Upper lobe of left lung (tissue), 6 donors: ENCODE measurements around the gene GINS2. TPM values are rescaled to one million over a fixed set of nuclear protein-coding genes. Genes with fewer than 3 reads are reported as not detected.
A peak's percentile ranks its signal among the peaks of the same experiment; 100 is the strongest.

Experiments used
- ATAC-seq, 2 donors: fragments of 200-7000 bp; cut with Tn5 transposase; one replicate each; pipeline ENCODE4 v1.9.1; 2022; ENCODE audit warnings: mild to moderate bottlenecking in 2 of 2, moderate library complexity in 2 of 2; ENCODE audit not compliant: low FRiP score in 2 of 2
- DNase-seq, 2 donors: peaks; one replicate each; pipeline ENCODE4 v3.0.0-alpha.2; 2019 to 2020
- H3K27ac ChIP-seq, 4 donors: fragments of 200-600 bp; sonication (generic); one replicate each; pipeline ENCODE4 v1.5.1; 2016 to 2019
- H3K27me3 ChIP-seq, 4 donors: fragments of 200-600 bp; sonication (generic); one replicate each; pipeline ENCODE4 v1.5.1; 2017 to 2019
- H3K36me3 ChIP-seq, 4 donors: fragments of 200-600 bp; sonication (generic); one replicate each; pipeline ENCODE4 v1.5.1; 2016 to 2019
- H3K4me1 ChIP-seq, 4 donors: fragments of 200-600 bp; sonication (generic); one replicate each; pipeline ENCODE4 v1.5.1; 2018 to 2019
- H3K4me3 ChIP-seq, 4 donors: fragments of 200-600 bp; sonication (generic); one replicate each; pipeline ENCODE4 v1.5.1; 2017 to 2019; ENCODE audit warnings: mild to moderate bottlenecking in 2 of 4, moderate library complexity in 1 of 4
- H3K9me3 ChIP-seq, 4 donors: fragments of 200-600 bp; sonication (generic); one replicate each; pipeline ENCODE4 v1.5.1; 2018 to 2019
- EP300 ChIP-seq, 4 donors: sonication (generic); formaldehyde crosslinking; IDR thresholded peaks; one replicate each; pipeline ENCODE4 v1.5.1; 2017; ENCODE audit warnings: antibody characterized with exemption in 4 of 4, control low read depth in 2 of 4
- POLR2A ChIP-seq, 4 donors: fragments of 450-650 bp; IDR thresholded peaks; one replicate each; pipeline ENCODE4 v1.5.1; 2016 to 2017; ENCODE audit warnings: antibody characterized with exemption in 4 of 4, mild to moderate bottlenecking in 2 of 4
- POLR2AphosphoS5 ChIP-seq, 2 donors: sonication (generic); formaldehyde crosslinking; IDR thresholded peaks; one replicate each; pipeline ENCODE4 v1.5.1; 2017; ENCODE audit warnings: antibody characterized with exemption in 2 of 2
- WGBS, 2 donors: methylation state at CpG; one replicate each; pipeline ENCODE4 v1.1.5; 2017 to 2018; 5-methylcytosine and 5-hydroxymethylcytosine counted together
- total RNA-seq, 6 donors: library from RNA; depleted of rRNA in 4 of 6; stranded (reverse); fragments of >200 nt in 4 of 6; gene quantifications; one replicate each; pipeline versions ENCODE4 v1.1.0 to v1.2.1, GENCODE V29; 2016 to 2021
- TF ChIP-seq, protein P1 (sequence below), 6 experiments: fragments of 450-650 bp in 4 of 6; fragments of 200-600 bp in 2 of 6; sonication (generic) in 2 of 6; IDR thresholded peaks; one replicate each; pipeline ENCODE4 v1.5.1; 2016 to 2019; ENCODE audit warnings: antibody characterized with exemption in 6 of 6
- donor health status: DM: no; HTN: no; CAD: no; lungs with moderate emphysema.
- donor health status: DM: no; HTN: yes; CAD: no; lungs with severe emphysema.

The GINS2 gene
- total RNA-seq, 6 donors from 2014 or later = 0.39 to 0.91 (median 0.75) TPM; not detected in 2

DNA sequence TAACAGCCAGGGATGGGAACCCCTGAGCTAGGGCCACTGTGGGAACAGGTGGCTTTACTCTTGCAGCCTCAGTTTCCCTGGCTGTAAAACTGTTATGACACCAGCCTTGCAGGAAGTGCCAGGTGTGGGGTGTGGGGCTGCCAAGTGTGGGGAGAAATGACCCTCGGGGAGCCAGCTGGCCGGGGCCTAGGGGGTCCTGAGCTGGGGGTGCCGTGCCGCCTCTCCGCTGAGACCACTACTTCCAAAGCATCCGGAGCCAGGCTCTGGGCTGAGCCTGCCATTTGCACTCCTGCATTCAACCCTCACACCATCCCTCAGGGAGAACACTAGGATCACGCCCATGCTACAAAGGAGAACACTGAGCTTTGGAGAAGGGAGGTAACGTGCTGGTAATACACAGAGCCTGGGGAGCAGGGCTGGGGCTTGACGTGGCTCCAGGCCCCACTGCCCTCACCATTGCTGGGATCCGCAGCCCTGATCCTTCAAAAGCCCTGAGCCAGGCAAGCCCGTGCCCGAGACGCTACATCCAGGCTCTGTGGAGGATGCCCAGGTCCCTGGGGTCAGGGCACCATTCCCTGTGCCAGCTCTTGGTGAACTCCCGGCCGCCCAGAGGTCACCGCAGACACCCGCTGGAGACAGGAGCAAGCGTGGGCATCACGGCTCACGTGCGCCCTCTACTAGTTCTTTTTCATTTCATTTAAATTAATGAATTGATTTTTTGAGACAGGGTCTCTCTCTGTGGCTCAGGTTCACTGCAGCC is 28.8 kb upstream of the GINS2 start:
- WGBS, 2 donors = 15 to 38% methylated on average over 14 to 19 of the region's 21 CpGs
- TF ChIP-seq POLR2A (IDR thresholded peaks at IDR 0.05) = no peak
- TF ChIP-seq POLR2AphosphoS5 (IDR thresholded peaks at IDR 0.05) = no peak
- TF ChIP-seq EP300 (IDR thresholded peaks at IDR 0.05) = no peak
- TF ChIP-seq, protein P1, sequence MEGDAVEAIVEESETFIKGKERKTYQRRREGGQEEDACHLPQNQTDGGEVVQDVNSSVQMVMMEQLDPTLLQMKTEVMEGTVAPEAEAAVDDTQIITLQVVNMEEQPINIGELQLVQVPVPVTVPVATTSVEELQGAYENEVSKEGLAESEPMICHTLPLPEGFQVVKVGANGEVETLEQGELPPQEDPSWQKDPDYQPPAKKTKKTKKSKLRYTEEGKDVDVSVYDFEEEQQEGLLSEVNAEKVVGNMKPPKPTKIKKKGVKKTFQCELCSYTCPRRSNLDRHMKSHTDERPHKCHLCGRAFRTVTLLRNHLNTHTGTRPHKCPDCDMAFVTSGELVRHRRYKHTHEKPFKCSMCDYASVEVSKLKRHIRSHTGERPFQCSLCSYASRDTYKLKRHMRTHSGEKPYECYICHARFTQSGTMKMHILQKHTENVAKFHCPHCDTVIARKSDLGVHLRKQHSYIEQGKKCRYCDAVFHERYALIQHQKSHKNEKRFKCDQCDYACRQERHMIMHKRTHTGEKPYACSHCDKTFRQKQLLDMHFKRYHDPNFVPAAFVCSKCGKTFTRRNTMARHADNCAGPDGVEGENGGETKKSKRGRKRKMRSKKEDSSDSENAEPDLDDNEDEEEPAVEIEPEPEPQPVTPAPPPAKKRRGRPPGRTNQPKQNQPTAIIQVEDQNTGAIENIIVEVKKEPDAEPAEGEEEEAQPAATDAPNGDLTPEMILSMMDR (IDR thresholded peaks at IDR 0.05) = peak; percentile 47 to 77 (median 62)
- ATAC-seq = peak; percentile 27 to 72
- Histone ChIP-seq H3K4me3 (no peak overlapping the region), H3K36me3 (no peaks in the 10 kb centered on the region), H3K9me3 (no peaks in the 10 kb centered on the region), H3K27me3 (no peaks in the 10 kb centered on the region), H3K4me1 (peaks cover 0 to 11% (median 6%) of the 10 kb centered on the region in 4 donors), H3K27ac (no peak overlapping the region)
- DNase-seq = peak in 1 of 2 donors; percentile 72

DNA sequence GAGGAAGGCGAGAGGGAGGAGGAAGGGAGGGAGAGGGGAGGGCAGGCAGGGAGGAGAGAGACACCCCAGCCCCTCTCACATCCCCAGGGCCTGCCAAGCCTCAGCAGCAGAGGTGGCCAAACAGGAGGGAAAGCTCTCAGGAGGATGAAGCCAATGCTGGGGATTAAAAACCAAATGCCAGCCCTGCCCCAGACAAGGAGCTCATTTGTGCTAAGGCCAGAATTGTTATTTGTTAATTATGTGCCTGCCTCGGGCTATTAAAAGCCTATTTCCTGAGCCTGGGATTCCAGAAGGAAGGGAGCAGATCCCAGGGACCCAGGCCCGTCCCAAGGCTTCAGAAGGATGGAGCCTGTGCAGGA is 27.9 kb upstream of the GINS2 start:
- peaks cover 0 to 7% (median 2%) of the 10 kb centered on the region in 4 donors for H3K9me3 ChIP-seq
- no peaks in the 10 kb centered on the region for H3K36me3 ChIP-seq
- TF ChIP-seq, protein P1 (IDR thresholded peaks at IDR 0.05) = no peak
- TF ChIP-seq POLR2AphosphoS5 (IDR thresholded peaks at IDR 0.05) (no peak), POLR2A (IDR thresholded peaks at IDR 0.05) (no peak)
- no peak overlapping the region for H3K4me3 ChIP-seq
- WGBS, 2 donors = 35 to 61% methylated on average over 3 of the region's 3 CpGs
- no peak overlapping the region for H3K27ac ChIP-seq
- H3K4me1 ChIP-seq = peaks cover 0 to 11% (median 6%) of the 10 kb centered on the region in 4 donors
- DNase-seq (no peak), ATAC-seq (no peak)
- H3K27me3 ChIP-seq = no peaks in the 10 kb centered on the region

DNA sequence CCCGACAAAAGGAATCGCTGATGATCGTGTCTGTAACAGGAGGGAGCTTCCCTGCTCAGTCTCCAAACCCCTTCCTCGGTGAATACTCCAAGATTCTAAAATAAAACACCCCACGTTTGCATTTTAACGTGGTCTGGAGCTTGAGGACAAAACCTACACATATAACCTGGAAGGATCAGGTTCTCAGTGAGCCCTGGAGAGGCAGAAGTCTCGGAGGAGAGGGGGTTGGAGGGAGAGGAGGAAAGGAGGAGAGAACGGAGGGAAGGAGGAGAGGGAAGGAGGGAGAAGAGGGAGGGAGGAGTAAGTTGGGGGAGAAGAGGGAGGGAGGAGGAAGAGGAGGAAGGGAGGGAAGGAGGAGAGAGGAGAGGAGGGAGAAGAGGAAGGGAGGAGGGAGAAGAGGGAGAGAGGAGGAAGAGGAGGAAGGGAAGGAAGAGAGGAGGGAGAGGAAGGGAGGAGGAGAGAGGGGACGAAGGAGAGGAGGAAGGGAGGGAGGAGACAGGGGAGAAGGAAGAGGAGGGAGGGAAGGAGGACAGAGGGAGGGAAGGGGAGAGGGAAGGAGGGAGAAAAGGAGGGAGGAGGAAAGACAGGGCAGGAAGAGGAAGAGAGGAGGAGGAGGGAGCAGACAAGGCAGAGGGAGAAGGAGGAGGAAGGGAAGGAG is 27.4 kb upstream of the GINS2 start:
- ATAC-seq (no peak), DNase-seq (no peak)
- H3K4me1 ChIP-seq = peaks cover 0 to 11% (median 6%) of the 10 kb centered on the region in 4 donors
- no peak overlapping the region for H3K4me3 ChIP-seq
- no peaks in the 10 kb centered on the region for H3K27me3 ChIP-seq
- peaks cover 0 to 8% (median 2%) of the 10 kb centered on the region in 4 donors for H3K9me3 ChIP-seq
- TF ChIP-seq POLR2AphosphoS5 (IDR thresholded peaks at IDR 0.05) = no peak
- TF ChIP-seq, protein P1 (IDR thresholded peaks at IDR 0.05) = no peak
- TF ChIP-seq POLR2A (IDR thresholded peaks at IDR 0.05) = no peak
- no peak for TF ChIP-seq EP300 (IDR thresholded peaks at IDR 0.05)
- 32 to 38% methylated on average over 9 of the region's 9 CpGs for WGBS, 2 donors
- no peak overlapping the region for H3K27ac ChIP-seq
- no peaks in the 10 kb centered on the region for H3K36me3 ChIP-seq

DNA sequence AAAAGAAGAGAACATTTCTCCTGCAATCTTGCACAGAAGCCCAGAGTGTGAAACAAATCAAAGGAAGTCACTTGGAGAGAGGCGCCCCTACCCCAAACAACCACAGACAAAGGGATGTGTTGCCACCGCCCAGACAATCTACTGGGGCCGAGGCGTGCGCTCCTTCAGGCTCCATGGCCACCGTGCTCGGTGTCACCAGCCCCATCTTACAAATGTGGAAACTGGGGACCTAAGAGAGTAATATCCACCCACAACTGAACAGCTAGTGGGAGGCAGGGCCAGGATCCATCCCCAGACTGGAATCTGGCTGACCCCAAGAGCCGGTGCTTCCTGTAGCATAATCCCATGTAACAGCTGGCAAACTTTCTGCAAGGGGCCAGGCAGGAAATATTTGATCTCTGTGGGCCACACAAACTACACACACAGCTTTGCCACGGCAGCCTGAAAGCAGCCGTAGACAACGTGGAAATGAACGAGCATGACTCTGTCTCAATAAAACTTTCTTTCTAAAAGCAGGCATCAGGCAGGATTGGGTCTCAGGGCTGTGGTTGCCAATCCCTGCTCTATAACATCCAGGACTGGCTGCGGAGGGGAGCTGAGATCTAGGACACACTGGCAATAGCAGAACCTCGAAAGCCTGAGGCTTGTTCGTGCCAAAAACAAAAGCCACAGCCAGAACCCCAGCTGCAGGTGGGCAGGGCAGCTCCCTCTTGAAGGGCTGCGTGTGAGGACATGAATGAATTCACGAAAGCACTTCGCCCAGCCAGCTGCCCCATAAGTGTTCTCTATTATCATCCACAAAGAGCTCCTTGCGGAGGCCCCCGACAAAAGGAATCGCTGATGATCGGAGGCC is 26.6 kb upstream of the GINS2 start:
- no peaks in the 10 kb centered on the region for H3K27me3 ChIP-seq
- peaks cover 0 to 8% (median 2%) of the 10 kb centered on the region in 4 donors for H3K9me3 ChIP-seq
- H3K4me3 ChIP-seq = no peak overlapping the region
- H3K27ac ChIP-seq = no peak overlapping the region
- no peaks in the 10 kb centered on the region for H3K36me3 ChIP-seq
- 54 to 55% methylated on average over 16 to 22 of the region's 22 CpGs for WGBS, 2 donors
- DNase-seq (no peak), ATAC-seq (no peak)
- TF ChIP-seq POLR2A (IDR thresholded peaks at IDR 0.05) (no peak), EP300 (IDR thresholded peaks at IDR 0.05) (no peak), POLR2AphosphoS5 (IDR thresholded peaks at IDR 0.05) (no peak)
- TF ChIP-seq, protein P1 (IDR thresholded peaks at IDR 0.05) = no peak
- H3K4me1 ChIP-seq = peaks cover 0 to 11% (median 6%) of the 10 kb centered on the region in 4 donors
